Endothelial cell of umbilical vein (primary cell): ENCODE data around the gene SOX14. TPM values are rescaled to one million over a fixed set of nuclear protein-coding genes. Genes with fewer than 3 reads are reported as not detected.

Source experiments
- BruUV-seq: library from RNA; stranded (reverse); fragments of 400-500 nt; replicated peaks from 2 replicates; lab custom pipeline; 2021; lab: Mats Ljungman, UMichigan
- CTCF ChIA-PET: fragments of 300-600, 350-600 bp; sonication (Branson Sonifier 250); formaldehyde crosslinking; loops from one replicate; lab custom pipeline; 2021; ENCODE audit warnings: antibody characterized with exemption, inconsistent platforms; lab: Charles Lee
- POLR2A ChIA-PET: fragments of 300-600, 350-600 bp; sonication (Branson Sonifier 250); formaldehyde crosslinking; loops from one replicate; lab custom pipeline; 2021; ENCODE audit warnings: antibody characterized with exemption, inconsistent platforms; lab: Charles Lee
- DNase-seq: peaks from one replicate; pipeline ENCODE4 v3.0.0-alpha.2; 2011; ENCODE audit warnings: low read depth, low spot score
- FAIRE-seq: peaks from 2 replicates; lab custom pipeline; 2011; peaks lifted over from hg19 to GRCh38; lab: Jason Lieb, UNC
- H2AFZ ChIP-seq: 2 replicates; pipeline ENCODE4 v1.6.0; 2012; ENCODE audit warnings: low read depth, low read length, control low read depth, inconsistent platforms
- H3K27ac ChIP-seq: 2 replicates; pipeline ENCODE4 v1.5.1; 2011; ENCODE audit warnings: low read depth, mild to moderate bottlenecking, control low read depth, low read length, moderate library complexity; ENCODE audit not compliant: insufficient read depth
- H3K27me3 ChIP-seq, 2 experiments: 2 replicates each; pipeline versions ENCODE4 v1.6.0 to v1.6.1; 2011; ENCODE audit warnings: low read length in 2 of 2, mixed read lengths in 1 of 2; ENCODE audit not compliant: control insufficient read depth in 2 of 2, insufficient read depth in 2 of 2
- H3K36me3 ChIP-seq, 2 experiments: 2 replicates in 1 of 2; 3 replicates in 1 of 2; pipeline ENCODE4 v1.5.1; 2011; ENCODE audit warnings: low read length in 2 of 2, mild to moderate bottlenecking in 1 of 2, moderate library complexity in 1 of 2; ENCODE audit not compliant: control insufficient read depth in 2 of 2, insufficient read depth in 2 of 2; ENCODE audit errors: extremely low read depth in 1 of 2
- H3K4me1 ChIP-seq: 3 replicates; pipeline ENCODE4 v1.5.1; 2011; ENCODE audit warnings: mild to moderate bottlenecking, low read length; ENCODE audit not compliant: control insufficient read depth, insufficient read depth; ENCODE audit errors: extremely low read depth
- H3K4me2 ChIP-seq: 2 replicates; pipeline ENCODE4 v1.6.1; 2011; ENCODE audit warnings: low read length, control low read depth, mixed read lengths; ENCODE audit not compliant: insufficient read depth
- H3K4me3 ChIP-seq, 3 experiments: fragments of 200-600 bp in 1 of 3; sonication (generic), shearing (Covaris generic) in 1 of 3; replicated peaks in 1 of 3; 2 replicates each; pipeline ENCODE4 v1.5.1; 2011 to 2016; ENCODE audit warnings: control low read depth in 3 of 3, low read length in 3 of 3, mild to moderate bottlenecking in 2 of 3, inconsistent platforms in 1 of 3, low read depth in 1 of 3, moderate library complexity in 1 of 3; ENCODE audit not compliant: insufficient read depth in 1 of 3
- H3K79me2 ChIP-seq: 2 replicates; pipeline ENCODE4 v1.6.0; 2012; ENCODE audit warnings: low read length, inconsistent platforms; ENCODE audit not compliant: control insufficient read depth, insufficient read depth
- H3K9ac ChIP-seq: replicated peaks from 2 replicates; pipeline ENCODE3; 2011; ENCODE audit warnings: low read length, control low read depth; ENCODE audit not compliant: insufficient read depth; ENCODE audit errors: extremely low read depth
- H3K9me1 ChIP-seq: replicated peaks from 3 replicates; pipeline ENCODE4 v1.6.0; 2011; ENCODE audit warnings: mild to moderate bottlenecking, low read length; ENCODE audit not compliant: control insufficient read depth, insufficient read depth; ENCODE audit errors: extremely low read depth
- H3K9me3 ChIP-seq: replicated peaks from 2 replicates; pipeline ENCODE4 v1.5.1; 2012; ENCODE audit warnings: low read length, inconsistent platforms; ENCODE audit not compliant: control insufficient read depth, insufficient read depth
- H4K20me1 ChIP-seq: replicated peaks from 2 replicates; pipeline ENCODE3; 2011; ENCODE audit warnings: mild to moderate bottlenecking, low read length; ENCODE audit not compliant: control insufficient read depth, insufficient read depth; ENCODE audit errors: extremely low read depth
- EZH2 ChIP-seq: IDR thresholded peaks from 2 replicates; pipeline ENCODE4 v1.6.1; 2012; ENCODE audit warnings: borderline replicate concordance, low read depth, mild to moderate bottlenecking, moderate library complexity, low read length, inconsistent platforms; ENCODE audit not compliant: severe bottlenecking
- FOS ChIP-seq: IDR thresholded peaks from 2 replicates; pipeline ENCODE4 v1.6.1; 2011; ENCODE audit warnings: mild to moderate bottlenecking, low read length, moderate library complexity, borderline replicate concordance; ENCODE audit not compliant: insufficient read depth
- GATA2 ChIP-seq: IDR thresholded peaks from 2 replicates; pipeline ENCODE4 v1.7.0; 2011; ENCODE audit warnings: low read depth, mild to moderate bottlenecking, moderate library complexity, mixed read lengths, low read length; ENCODE audit not compliant: insufficient read length, insufficient read depth
- JUN ChIP-seq: IDR thresholded peaks from 2 replicates; pipeline ENCODE4 v1.6.1; 2011; ENCODE audit warnings: borderline replicate concordance, low read depth; ENCODE audit not compliant: insufficient read length, insufficient read depth
- MYC ChIP-seq: IDR thresholded peaks from one replicate; pipeline ENCODE4 v1.6.1; 2011; ENCODE audit warnings: mild to moderate bottlenecking, low read depth, low read length
- POLR2A ChIP-seq: IDR thresholded peaks from 2 replicates; pipeline ENCODE4 v1.6.1; 2012; ENCODE audit warnings: low read depth, mild to moderate bottlenecking, control low read depth, low read length
- POLR2AphosphoS5 ChIP-seq: IDR thresholded peaks from 2 replicates; pipeline ENCODE4 v1.6.1; 2012; ENCODE audit warnings: low read depth, mild to moderate bottlenecking, control low read depth, low read length, moderate library complexity; ENCODE audit not compliant: insufficient read depth
- dilution Hi-C: fragments of 300-500 bp; cut with MboI; formaldehyde crosslinking; loops from one replicate; pipeline ENCODE4 v1.15.0; 2019; ENCODE audit warnings: low sequenced_read_pairs; ENCODE audit not compliant: extremely low pct_ligation_motif_present
- intact Hi-C: fragments of 100-400 bp; cut with micrococcal nuclease; formaldehyde crosslinking; loops from one replicate; pipeline ENCODE4 v1.10.0; 2022
- polyA plus RNA-seq, 4 experiments: library from polyadenylated mRNA; depleted of rRNA in 3 of 4; stranded (reverse) in 3 of 4; unstranded in 1 of 4; fragments of >200 nt; gene quantifications; 2 replicates each; pipeline versions ENCODE4 v1.2.1 to v1.2.3, GENCODE V29; 2011 to 2012; ENCODE audit warnings: missing spikeins in 1 of 4
- total RNA-seq: library from RNA; stranded (reverse); gene quantifications from 2 replicates; pipeline ENCODE4 v1.2.3, GENCODE V29; 2021
- TF ChIP-seq, protein P1 (sequence below): IDR thresholded peaks from 2 replicates; pipeline ENCODE4 v1.6.1; 2011; ENCODE audit not compliant: insufficient read depth, insufficient read length
- TF ChIP-seq, protein P2 (sequence below), 2 donors: IDR thresholded peaks; 1 replicate in 1 of 2; 2 replicates in 1 of 2; pipeline ENCODE4 v1.5.1; 2011; ENCODE audit warnings: low read length in 2 of 2, mild to moderate bottlenecking in 2 of 2, moderate library complexity in 2 of 2, control low read depth in 1 of 2, inconsistent platforms in 1 of 2, low read depth in 1 of 2; ENCODE audit not compliant: insufficient read depth in 1 of 2; ENCODE audit errors: extremely low read depth in 1 of 2

SOX14 gene
- total and polyA plus RNA-seq, 2 donors (not counting 3 experiments of a cell fraction or from before 2014, with no cell fraction given), result not detected

DNA sequence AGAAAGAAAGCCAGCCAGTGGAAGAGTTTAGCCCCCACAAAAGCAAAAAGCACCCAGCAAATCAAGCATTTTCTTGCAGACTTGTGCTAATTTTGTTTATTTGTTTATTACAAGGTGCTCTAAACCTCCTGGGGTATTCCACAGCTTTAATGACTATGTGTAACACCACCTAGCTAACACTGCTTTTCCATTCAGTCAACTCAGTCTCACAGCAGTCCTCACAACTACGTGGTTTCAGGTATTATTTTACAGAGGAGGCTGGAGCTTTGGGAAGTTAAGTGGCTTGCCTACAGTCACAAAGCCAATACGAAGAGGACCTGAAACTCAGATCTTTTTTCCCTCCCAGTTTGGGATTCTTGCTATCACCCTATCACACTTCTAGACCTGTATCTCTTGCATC lies 14.8 kb downstream of the SOX14 start:
- BruUV-seq, result no TSS peak
- H4K20me1 ChIP-seq, result no peaks in the 10 kb centered on the region
- DNase-seq (no peak), FAIRE-seq (no peak)
- ChIA-PET POLR2A (no interaction called here), CTCF (no interaction called here)
- no peak overlapping the region for H3K27ac ChIP-seq
- no peak overlapping the region for H3K4me3 ChIP-seq
- no peaks in the 10 kb centered on the region for H3K9me1 ChIP-seq
- H3K4me2 ChIP-seq, result no peak overlapping the region
- no peak overlapping the region for H2AFZ ChIP-seq
- no peaks in the 10 kb centered on the region for H3K4me1 ChIP-seq
- no peak overlapping the region for H3K9ac ChIP-seq
- dilution Hi-C loops (no loop called here), intact Hi-C loops (no loop called here)
- H3K9me3 ChIP-seq, result no peaks in the 10 kb centered on the region
- TF ChIP-seq, protein P1, sequence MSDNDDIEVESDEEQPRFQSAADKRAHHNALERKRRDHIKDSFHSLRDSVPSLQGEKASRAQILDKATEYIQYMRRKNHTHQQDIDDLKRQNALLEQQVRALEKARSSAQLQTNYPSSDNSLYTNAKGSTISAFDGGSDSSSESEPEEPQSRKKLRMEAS, result no peak
- TF ChIP-seq, protein P2, sequence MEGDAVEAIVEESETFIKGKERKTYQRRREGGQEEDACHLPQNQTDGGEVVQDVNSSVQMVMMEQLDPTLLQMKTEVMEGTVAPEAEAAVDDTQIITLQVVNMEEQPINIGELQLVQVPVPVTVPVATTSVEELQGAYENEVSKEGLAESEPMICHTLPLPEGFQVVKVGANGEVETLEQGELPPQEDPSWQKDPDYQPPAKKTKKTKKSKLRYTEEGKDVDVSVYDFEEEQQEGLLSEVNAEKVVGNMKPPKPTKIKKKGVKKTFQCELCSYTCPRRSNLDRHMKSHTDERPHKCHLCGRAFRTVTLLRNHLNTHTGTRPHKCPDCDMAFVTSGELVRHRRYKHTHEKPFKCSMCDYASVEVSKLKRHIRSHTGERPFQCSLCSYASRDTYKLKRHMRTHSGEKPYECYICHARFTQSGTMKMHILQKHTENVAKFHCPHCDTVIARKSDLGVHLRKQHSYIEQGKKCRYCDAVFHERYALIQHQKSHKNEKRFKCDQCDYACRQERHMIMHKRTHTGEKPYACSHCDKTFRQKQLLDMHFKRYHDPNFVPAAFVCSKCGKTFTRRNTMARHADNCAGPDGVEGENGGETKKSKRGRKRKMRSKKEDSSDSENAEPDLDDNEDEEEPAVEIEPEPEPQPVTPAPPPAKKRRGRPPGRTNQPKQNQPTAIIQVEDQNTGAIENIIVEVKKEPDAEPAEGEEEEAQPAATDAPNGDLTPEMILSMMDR (IDR thresholded peaks at IDR 0.05; ENCODE audit: extremely low read depth in 1 of 2, insufficient read depth in 1 of 2, low read depth in 1 of 2, low read length in 2 of 2), result no peak
- TF ChIP-seq GATA2, result no peak
- H3K36me3 ChIP-seq, result no peaks in the 10 kb centered on the region
- H3K79me2 ChIP-seq, result no peaks in the 10 kb centered on the region
- peaks cover 0 to under 1% of the 10 kb centered on the region in 2 experiments for H3K27me3 ChIP-seq

DNA sequence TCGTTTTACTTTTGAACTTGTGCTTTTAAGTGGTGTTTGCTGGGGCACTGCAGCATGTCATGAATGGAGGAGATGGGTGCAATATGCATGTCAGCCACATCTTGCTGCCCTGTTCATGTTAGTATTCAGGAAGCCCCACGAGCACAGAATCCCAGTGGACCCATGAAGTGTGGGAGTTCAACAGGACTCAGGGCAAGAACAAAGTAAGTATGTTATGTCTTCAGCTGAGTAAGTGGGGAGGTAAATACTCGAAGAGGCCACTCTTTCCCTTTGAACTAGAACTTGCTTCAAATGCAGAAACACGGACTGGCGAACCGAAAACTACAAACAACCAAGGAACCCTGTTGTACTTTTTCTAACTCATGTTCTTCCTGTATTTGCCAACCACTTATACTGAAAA lies 23.4 kb downstream of the SOX14 start:
- dilution Hi-C loops, result no loop called here
- no peaks in the 10 kb centered on the region for H3K36me3 ChIP-seq

More for the DNA sequence above, 23.4 kb downstream of the SOX14 start:
- no peaks in the 10 kb centered on the region for H4K20me1 ChIP-seq
- ChIA-PET POLR2A (no interaction called here), CTCF (no interaction called here)
- no peak for TF ChIP-seq FOS
- no peak for TF ChIP-seq GATA2
- no peak for TF ChIP-seq JUN
- TF ChIP-seq, protein P1, result no peak
- no peak for TF ChIP-seq POLR2AphosphoS5
- no peak for TF ChIP-seq MYC
- TF ChIP-seq, protein P2 (IDR thresholded peaks at IDR 0.05; ENCODE audit: extremely low read depth in 1 of 2, insufficient read depth in 1 of 2, low read depth in 1 of 2, low read length in 2 of 2), result no peak
- TF ChIP-seq POLR2A, result no peak
- no peak for TF ChIP-seq EZH2
- BruUV-seq, result no TSS peak
- DNase-seq (no peak), FAIRE-seq (no peak)
- no peaks in the 10 kb centered on the region for H3K79me2 ChIP-seq
- H3K27ac ChIP-seq, result no peak overlapping the region
- no peak overlapping the region for H2AFZ ChIP-seq
- H3K4me3 ChIP-seq, result no peak overlapping the region
- H3K9me3 ChIP-seq, result no peaks in the 10 kb centered on the region
- no peaks in the 10 kb centered on the region for H3K4me1 ChIP-seq
- no peak overlapping the region for H3K4me2 ChIP-seq
- no peaks in the 10 kb centered on the region for H3K27me3 ChIP-seq
- no peaks in the 10 kb centered on the region for H3K9me1 ChIP-seq
- intact Hi-C loops, result no loop called here
- H3K9ac ChIP-seq, result no peak overlapping the region
